Measurements from ENCODE around the gene ZNF697.
"Not testable (repeated sequence)": the region's sequence is repeated elsewhere in the genome, so short reads cannot be mapped to it uniquely, and the experiment has no call there.

Gene ZNF697

DNA sequence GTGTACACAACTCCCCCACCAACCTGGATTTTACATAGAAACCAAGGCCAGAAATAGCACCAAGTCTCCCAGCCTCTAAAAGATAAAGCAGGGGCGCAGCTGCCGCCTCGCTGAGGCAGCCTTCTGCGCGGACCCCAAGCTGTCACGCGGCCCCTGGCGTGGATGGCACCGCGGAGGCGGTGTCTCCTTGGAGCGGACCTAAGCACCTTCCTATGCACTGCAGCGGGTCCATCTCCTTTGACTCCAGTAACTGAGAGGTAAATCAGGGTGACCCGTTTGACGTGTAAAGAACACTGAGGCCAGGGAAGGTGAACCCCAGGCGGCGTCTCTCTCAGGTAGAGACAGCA, 17.0 kb downstream of the ZNF697 start:
- DNase-seq = no peak

DNA sequence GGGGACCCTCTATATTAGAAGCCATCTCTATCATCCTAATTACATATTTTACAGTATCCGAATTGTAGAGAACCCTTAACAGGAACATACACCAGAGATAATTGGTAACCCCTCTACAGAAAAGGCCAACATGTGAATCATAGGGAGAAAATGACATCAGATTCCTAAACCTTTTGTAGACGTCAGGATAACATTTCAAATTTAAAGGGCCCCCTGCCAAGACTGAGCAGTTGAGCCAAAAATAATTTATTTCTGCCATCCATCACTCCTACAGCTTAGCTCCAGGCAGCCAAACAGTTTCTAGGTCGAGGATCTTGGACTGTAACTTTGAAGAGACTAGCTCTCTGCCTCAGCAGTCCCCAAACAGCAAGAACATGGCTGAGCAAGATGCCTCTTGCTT, 21.2 kb downstream of the ZNF697 start:
- no peak for DNase-seq

DNA sequence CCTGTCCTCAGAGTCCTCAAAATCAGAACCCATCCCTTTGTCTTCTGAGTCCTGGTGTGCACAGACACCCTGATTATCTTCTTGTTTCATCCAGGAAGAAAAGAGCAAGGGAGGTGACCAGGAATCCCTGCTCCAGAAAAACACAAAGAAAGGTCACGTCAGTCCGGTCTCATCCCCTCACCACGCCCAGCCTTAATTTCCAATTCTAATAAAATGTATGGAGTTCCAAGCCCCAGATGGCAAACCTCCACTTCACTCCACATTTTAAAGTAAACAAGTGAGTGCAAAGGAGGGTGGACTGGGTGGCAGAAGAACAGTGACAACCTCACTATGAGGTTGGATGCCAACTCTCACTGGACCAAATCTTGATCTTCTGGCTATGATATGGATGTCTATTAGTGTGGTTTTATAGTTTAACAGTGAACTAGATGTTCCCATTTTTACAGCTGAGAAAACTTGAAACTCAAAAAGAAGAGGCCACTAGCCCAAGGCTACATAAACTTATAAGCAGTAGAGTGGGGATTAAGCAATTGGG, 22.0 kb downstream of the ZNF697 start:
- DNase-seq = no peak

DNA sequence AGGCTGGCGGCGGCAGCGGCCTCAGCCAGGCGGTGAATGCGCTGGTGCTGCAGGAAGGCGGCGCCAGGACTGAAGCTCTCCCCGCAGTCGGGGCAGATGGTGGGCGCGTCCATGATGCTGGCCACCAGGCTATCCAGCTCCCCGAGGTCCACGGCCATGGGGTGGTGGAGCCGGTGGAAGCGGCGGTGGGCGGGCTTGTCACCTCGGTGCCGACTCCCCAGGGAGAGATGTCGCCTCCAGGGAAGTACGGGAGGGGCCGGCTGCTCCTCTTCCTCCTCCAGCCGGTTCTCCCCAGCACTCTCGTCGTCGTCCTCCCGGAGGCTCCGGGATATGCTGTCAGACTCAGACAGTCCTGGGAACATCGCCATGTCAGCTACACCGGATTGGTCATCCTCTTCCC, 24.4 kb downstream of the ZNF697 start:
- no peak for DNase-seq

DNA sequence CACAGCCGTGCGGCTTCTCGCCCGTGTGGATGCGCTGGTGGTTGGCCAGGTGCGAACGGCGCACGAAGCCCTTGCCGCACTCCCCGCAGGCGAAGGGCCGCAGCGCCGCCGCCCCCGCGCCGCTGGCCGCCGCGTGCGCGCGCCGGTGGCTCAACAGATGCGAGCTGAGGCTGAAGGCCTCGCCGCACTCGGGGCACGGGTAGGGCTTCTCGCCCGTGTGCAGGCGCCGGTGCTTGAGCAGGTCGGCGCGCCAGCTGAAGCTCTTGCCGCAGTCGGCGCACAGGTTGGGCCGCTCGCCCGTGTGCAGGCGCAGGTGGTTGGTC, 24.9 kb downstream of the ZNF697 start:
- DNase-seq = no peak

DNA sequence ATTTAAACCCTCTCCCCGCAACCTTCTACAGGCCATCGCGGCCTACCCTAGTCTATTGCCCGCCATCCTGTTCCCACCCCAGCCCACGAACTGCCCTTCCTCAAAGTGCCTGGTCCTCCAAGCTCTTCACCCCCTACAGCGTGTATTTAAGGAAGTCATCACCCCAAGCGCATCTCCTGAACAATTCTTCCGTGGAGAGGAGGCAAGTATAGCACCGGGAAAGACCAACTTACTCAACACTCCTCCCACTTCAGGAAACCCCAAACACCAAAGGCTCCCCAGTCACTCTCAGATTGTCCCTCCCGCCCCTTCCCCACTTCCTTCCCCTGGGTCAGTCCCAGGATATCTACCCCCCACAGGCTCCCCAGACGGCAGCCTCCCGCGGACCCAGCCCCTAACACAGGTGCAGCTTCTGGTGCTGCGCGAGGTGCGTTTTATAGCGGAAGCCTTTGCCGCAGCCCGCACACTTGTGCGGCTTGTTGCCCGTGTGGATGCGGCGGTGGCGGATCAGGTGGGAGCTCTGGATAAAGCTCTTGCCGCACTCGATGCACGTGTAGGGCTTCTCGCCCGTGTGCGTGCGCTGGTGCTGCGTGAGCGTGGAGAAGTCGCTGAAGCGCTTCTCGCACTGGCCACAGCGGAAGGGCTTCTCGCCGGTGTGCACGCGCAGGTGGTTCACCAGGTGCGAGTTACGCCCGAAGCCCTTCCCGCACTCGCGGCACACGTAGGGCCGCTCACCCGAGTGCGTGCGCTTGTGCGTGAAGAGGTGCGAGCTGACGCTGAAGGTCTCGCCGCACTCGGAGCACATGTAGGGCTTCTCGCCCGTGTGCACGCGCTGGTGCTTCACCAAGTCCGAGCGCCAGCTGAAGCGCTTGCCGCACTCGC, 25.5 kb downstream of the ZNF697 start:
- DNase-seq = no peak

DNA sequence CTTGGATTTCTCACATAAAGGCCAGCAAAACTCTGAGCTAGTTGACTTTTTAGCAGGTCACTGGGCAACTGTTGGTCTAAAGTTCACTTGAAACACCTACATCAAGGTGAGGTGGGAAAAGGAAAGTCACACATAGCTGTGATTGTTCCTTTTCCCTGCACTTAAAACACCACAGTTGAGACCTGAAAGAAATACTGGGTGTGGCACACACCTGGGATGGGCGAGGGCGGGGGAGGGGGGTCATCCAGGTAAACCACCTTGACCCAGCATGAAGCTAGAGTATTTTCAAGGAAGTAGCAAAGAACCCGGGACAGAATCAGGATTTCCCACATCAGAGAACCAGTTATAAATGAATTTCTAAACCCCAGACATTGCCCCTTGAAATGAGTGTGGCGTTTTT, 26.4 kb downstream of the ZNF697 start:
- no peak for DNase-seq

DNA sequence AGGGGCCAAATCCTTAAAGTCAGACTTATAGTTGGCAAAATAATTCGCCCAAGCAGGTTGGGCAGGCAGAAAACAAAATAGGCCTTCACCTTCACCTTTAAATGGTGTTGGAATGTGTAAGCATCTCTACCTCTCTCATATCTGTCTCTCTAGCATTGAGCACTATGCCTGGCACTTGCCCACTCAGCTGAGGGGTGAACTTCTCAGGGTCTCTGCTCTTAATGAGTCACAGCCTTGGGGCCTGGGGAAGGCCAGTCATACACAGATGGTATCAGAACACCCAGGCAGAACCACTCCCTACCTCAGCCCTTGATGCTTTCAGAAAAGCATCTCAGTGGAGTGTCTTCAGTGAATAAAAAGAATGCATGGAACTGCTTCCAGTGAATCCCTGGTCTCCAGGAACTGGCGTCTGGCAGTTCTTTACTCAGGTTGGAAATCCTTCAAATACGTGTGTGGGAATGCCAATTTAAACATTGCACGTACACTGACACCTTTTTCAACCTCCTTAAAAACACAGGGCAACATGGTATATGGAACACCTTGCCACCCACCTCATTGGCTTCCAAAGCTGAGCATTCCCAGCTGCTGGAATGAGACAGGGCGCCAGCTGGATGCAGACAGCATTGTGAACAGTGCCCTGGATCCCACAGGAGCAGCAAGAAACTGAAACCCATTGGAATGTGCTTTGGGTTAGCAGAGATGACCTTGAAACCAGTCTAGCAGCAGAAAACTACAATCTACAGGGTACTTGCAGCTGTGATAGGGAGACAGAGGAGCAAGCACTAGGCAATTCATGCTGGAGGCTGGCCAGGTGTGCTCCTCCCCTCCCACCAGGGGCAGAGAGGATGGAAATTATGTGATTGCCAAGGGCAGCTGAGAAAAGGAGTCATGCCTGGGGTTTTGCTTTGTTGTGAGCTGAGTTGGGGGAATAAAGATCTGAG, 30.0 kb downstream of the ZNF697 start:
- DNase-seq = no peak

DNA sequence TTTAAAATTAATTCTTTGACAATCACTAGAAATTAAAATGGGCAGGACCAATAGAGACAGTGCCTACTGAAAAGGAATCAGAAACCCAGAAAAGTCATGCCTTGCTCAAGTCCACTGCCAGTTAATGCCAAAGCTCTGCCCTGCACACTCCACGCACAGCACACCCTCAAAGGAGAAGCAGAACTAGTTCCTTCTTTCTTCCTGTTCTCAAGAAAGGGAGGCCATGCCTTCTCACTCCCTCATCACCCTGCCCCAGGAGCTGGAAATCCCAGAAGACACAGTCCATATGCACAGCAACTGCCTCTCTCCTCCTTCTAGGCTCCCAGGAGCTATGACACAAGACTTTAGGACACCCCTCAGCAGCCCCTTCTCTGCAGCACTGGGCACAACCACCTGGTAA, 31.3 kb downstream of the ZNF697 start:
- DNase-seq = not testable (repeated sequence)

DNA sequence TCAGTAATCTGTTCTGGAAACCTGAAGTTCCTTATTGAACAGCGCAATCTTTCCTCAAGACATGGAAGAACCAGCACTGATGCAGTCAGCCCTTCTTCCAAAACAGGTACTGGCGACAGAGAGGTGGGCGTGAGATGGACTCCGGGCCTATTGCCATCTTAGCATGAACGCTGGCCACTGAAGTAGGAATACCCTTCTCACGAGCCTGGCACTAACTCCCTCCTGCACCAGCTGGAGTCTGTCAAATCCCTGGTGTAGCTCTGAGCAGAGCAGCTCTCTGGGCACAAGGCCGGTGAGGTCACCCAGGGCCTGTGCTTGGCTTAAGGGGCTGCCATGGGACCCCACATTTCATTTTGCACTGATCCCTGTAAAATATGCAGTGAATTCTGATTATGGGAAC, 33.0 kb downstream of the ZNF697 start:
- DNase-seq = not testable (repeated sequence)

DNA sequence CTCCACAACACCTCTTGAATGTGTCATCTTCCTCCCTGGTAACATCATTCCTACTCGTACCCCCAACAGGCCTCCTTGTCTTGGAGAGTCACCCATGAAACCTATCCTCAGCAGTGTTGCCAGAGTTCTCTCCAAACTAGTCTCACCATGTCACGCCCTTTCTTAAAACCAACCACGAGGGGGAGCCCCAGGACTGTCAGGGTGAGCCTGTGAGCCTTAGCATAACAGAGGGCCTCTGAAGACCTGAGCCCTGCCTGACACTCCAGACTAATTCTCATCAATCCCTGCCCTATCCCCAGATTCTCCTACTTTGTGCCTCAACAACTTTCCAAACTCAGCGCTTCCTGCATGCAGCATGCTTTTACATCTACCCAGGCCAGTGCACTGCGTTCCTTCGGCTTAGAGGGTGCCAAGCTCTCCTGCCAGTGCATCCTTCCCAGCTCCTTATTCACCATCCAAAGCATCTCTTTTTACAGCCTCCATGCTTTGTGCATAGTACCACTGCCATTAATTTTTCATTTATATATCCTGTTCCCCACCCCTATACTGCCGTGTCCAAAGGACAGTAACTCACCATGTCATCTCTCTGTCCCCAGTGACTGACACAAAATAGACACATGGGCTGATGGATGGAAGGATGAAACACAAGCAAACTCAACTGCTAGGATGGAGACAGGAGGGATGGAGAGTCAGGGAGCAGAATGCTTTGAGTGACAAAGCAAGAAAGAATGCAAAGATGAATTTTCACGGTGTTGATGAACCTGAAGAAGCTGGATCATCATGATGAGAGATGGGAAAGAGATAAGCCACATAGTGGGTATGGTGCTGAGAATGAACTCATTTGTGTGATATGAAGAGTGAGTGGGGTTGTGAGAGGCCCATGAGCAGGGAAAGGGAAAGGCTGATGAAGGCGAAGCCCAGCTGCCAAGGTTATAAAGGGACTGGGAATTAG, 34.0 kb downstream of the ZNF697 start:
- DNase-seq = peak; percentile 73

DNA sequence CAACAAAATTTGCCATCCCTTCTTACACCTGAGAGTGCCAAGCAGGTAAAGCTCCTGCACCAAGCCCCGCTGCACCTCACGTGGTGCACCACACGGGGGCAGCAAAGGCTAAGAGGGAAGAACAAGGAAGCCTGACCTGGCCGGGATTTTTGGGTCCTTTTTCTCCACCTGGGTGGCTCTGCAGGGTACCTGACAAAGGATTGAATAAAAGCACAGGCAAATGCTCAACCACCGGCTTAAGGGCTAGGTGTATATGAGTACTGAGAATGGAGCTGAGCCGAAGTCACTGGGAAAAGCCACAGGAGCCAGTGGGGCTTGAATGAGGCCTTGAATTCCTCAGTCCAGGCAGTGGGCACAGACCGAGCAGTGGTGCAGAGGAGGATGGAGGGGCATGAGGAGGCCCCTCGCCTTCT, 36.4 kb downstream of the ZNF697 start:
- DNase-seq = peak; percentile 77

DNA sequence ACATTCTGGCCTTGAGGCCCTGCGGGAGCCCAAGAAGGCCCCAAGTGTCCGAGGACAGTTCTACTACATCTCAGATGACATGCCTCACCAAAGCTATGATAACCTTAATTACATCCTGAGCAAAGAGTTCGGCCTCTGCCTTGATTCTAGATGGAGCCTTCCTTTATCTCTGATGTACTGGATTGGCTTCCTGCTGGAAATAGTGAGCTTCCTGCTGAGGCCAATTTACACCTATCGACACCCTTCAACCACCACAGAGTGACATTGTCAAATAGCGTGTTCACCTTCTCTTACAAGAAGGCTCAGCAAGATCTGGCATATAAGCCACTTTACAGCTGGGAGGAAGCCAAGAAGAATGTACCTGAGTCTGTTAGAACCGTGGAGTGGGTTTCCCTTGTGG, 39.2 kb downstream of the ZNF697 start:
- not testable (repeated sequence) for DNase-seq

DNA sequence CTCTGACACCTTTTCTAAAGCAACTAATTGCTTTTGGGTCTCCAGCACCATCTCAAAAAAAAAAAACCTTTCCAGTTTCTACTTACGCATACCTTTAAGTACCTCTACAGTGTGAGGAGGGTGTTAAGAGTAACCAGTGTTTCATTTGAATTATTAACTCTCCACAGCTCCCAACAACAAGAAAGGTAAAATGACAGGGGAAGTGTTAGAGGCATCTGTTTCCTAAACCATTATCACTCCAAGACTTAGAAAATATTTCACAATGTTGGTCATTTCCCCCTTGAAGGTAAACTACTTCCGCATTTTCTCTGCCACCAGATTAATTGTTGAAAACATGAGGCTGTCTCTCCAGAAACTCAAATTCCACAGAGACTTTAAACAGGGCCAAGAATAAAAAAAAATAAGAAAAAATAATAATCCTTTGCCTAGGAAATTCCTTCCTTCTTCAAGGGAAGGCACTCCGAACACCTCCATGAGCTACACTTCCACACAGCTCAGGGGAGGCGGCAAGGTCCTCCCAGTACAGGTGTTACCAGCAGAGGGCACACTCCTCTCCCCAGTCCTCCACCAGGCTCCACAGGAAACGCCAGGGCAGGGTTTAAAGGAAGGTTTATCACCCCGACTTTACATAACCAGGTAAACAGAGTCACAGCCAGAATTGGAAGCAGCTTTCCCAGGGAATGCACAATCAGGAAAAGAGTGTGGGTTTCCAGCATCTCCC, 40.8 kb downstream of the ZNF697 start:
- not testable (repeated sequence) for DNase-seq

DNA sequence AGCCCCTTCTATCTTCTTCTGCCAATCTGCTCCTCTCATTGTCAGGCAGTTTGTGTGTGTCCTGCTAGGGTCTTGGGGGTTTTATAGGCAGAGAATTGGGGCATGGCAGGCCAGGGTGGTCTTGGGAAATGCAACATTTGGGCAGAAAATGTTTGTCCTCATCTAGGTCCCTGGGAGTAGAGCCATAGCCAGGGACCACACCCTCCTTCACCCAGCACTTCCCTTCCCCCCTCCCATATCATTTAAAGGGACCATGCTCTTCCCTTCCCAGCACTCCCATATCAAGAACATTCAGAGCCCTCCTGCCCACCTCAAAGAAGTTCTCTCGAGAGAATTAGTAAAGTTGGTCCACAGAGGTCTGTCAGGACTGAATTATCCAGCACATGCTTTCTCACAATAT, 41.7 kb downstream of the ZNF697 start:
- DNase-seq = no peak

DNA sequence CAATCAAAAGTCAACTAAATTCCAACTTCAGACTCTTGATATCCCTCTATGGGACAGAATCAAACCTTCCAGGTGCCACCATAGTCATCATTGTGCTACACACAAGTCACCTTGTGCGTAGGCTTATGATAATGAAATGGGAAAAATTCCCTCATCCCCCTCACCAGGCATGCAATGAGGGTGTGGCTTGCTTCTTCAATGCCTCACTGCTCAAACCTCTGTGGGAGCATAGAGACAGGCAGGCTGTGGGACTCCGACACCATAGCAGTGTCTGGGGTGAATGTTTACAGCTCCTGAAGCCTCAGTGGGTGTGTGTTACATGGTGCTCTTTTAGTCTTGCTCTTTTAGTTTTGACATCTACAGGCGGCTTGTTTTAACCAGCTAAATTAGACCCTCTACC, 42.4 kb downstream of the ZNF697 start:
- no peak for DNase-seq

DNA sequence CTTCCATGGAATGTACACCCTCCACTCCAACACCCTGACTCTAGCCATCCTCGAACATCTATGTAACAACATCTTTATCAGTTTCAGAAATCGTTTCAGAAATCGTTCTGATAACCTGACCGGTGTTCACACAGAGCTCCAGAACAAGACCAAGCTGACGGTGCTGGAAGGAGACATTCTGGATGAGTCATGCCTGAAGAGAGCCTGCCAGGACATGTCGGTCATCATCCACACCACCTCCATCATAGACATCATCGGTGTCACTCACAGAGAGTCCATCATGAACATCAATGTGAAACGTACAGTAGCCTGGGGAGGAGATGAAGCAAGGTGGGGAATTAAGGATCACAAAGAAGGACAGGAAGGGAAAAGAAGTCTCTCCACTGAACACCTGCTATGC, 43.0 kb downstream of the ZNF697 start:
- DNase-seq = not testable (repeated sequence)

DNA sequence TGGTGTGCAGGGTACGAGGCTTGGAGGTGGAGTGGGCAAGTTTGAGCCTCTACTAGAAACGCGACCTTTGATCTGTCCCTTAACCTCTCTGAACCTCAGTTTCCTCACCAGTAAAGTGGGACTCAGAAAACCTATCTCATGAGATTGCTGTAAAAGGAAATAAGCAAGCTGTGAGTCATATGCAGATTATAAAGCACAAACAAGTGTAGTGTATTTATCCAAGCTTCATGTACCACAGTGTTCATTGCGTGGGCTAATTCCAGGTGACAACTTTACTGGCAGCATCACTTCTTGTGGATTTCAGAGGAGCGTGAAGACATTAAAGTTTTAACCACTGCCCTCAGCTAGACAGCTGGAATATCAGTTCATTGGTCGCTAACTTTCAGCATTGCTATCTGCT, 44.4 kb downstream of the ZNF697 start:
- DNase-seq = no peak

DNA sequence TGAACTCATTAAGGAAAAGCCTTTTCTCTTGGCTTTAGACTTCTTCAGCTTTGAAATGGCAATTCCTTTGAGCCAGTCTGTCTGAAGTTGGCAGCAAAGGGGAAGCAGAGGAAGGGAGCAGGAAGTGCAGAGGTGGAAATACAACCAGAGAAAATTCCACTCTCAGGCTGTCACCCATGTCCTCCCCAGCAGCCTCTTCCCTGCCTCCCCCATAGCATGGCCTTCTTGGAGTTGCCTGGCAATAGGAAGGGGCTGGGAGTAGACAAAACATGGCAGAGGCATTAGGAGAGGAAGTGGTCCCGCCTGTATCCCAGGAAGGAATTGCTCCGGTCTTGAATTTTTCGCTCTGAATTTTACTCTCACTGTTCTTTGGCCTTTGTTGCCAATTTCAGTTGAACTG, 44.8 kb downstream of the ZNF697 start:
- DNase-seq = not testable (repeated sequence)

DNA sequence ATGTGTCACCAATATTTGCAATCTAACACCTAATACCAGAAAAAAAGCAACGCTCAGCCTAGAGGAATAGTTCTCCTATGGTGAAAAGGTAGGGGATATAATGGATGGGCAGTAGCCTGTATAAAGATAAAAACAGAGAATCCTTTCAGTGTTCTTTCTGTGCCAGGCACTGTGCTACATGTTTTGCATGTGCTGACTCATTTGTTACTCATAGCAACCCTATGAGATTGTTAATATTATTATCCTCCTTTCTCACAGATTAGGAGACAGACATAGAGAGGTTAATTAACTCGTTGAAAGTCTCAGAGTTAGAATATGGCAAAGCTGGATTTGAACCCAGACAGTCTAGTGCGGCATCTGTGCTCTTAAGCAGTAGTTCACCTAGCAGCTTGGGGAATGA, 45.3 kb downstream of the ZNF697 start:
- not testable (repeated sequence) for DNase-seq

DNA sequence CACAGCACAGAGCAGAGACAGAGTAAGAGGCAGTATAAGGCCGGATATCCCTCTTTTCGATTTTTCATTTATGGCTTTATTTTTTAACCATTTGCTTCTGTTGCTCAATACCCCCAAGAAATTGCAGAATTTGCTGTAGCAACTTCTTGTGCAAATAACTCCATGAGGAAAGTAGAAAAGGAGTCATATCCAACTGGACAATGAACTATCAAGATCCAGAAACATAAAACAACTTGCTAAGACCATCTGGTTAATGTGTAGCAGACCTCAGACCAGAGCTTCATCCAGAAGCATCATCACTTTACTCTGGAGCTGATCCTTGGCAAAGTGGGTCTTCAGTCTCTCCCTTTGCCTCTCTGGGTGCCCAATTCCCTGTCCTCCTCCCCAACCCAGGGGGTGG, 45.9 kb downstream of the ZNF697 start:
- DNase-seq = no peak

DNA sequence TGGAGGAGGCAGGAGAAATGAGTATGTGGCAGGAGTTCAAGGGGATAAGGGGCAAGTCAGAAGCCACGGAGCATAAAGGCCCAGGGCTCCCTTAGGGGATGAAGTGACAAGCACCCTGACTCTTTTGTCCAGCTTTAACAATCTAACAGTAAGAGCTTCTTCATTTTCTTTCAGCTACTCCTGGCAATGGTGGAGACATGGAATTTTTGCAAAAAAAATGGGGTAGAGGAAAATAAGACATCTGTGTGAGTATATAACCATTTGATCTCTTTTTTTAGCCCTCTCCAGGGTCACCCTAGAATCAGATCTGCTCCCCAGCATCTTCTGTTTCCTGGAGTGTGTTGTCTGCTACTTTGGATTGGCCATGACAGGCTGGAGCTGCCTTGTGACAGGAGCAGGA, 47.1 kb downstream of the ZNF697 start:
- DNase-seq = no peak
